Activated CD4-positive, alpha-beta T cell treated with anti-CD3 and anti-CD28 coated beads, Interleukin-2, amount 50 U/mL, for 1 hour (primary cell): ENCODE results near the gene CFAP53.
"Not testable (repeated sequence)": the region's sequence is repeated elsewhere in the genome, so short reads cannot be mapped to it uniquely, and the experiment has no call there.

Experiments used
- DNase-seq: peaks from one replicate; pipeline ENCODE4 v3.0.0-alpha.2; 2020

CFAP53 gene

GRCh38 chr18:50268022-50268747 is 1.9 kb upstream of the CFAP53 start:
- peak; percentile 74 for DNase-seq

DNA sequence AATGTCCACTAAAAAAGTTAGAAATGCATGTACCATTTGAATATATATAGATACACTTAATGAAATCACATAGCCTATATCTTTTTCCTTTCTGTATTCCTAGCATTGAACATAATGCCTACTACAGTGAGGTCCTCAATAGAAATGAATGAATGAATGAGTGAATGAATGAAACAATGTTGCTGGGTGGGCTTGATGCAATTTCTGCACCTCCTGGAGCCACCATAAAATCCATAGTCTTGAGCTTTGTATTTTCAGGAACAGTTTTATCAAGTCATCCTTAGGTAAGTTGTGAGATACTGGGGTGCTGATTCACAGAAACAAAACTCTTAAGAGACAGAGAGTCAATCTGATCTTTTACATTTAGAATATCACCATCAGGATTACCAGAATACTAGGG is 3.3 kb downstream of the CFAP53 start:
- no peak for DNase-seq

GRCh38 chr18:50250935-50251334 is 15.4 kb downstream of the CFAP53 start:
- DNase-seq = no peak

DNA sequence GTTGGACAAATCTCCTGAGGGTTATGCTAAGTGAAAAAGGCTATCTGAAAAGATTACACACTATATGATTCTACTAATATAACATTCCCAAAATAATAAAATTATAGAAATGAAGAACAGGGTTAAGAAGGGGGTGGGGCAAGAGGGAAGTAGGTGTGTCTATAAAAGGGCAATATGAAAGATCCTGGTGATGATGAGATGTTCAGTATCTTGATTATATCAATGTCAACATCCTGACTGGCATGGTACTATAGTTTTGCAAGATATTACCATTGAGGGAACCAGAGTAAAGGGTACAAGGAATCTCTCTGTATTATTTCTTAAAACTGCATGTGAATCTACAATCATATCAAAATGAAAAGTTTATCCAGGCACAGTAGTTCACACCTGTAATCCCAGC is 16.7 kb downstream of the CFAP53 start:
- no peak for DNase-seq

DNA sequence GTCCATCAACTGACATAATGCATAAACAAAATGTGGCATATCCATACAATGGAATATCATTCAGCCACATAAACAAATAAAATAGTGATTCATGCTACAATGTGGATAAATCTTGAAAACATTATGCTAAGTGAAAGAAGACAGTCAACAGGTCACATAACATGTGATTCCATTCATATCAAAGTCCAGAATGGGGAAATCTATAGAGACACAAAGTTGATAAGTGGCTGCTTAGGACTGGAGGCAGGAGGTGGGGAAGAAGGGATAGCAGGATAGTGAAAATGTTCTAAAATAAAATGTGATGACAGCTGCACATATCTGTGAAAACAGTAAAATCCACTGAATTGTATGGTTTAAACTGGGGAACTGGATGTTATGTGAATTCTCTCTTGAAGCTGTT is 18.7 kb downstream of the CFAP53 start:
- no peak for DNase-seq

DNA sequence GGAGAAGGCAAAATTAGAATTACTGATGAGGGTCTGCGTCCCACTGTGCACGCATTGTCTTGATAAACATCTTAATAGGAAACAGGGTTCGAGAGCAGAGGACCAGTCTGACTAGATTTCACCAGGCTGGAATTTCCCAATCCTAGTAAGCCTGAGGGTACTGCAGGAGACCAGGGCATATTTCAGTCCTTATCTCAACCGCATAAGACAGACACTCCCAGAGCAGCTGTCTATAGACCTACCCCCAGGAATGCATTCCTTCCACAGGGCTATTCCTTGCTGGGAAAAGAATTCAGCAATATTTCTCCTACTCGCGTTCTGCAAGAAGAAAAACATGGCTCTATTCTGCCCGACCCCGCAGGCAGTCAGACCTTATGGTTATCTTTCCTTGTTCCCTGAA is 24.5 kb downstream of the CFAP53 start:
- DNase-seq = not testable (repeated sequence)

DNA sequence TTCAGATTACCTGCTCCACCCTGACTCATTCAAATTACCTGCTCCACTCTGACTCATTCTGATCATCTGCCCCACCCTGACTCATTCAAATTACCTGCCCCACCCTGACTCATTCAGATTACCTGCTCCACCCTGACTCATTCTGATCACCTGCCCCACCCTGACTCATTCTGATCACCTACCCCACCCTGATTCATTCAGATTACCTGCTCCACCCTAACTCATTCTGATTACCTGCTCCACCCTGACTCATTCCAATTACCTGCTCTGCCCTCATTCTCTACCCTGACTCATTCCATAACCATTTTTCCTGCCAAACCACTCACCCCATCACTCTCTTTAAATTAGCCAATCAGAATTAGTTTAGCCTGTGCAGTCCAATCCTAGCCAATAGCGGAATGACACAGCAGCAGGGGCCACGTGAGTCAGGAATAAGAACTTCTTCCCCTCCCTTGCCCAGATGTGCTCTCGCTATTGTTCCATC is 26.2 kb downstream of the CFAP53 start:
- no peak for DNase-seq

GRCh38 chr18:50232419-50232818 is 33.9 kb downstream of the CFAP53 start:
- DNase-seq = no peak

DNA sequence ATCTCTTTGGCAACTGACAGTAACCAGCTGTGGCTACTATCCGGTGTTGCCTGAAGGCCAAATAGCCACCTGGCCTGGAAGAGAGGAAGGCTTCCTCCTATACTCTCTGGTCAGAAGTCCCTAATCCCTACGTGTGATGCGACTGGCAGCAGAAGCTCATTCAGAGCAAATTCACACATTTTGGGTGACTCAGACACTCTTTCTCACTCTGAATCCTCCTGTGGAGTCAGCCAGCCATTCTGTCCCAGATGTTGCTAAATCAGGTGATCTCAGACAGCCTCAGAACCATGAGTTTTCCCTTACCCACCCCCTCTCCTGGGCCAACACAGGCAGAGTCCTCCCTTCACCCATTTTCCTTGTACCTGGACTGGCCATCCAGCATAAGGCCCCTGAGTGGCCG is 34.7 kb downstream of the CFAP53 start:
- no peak for DNase-seq

DNA sequence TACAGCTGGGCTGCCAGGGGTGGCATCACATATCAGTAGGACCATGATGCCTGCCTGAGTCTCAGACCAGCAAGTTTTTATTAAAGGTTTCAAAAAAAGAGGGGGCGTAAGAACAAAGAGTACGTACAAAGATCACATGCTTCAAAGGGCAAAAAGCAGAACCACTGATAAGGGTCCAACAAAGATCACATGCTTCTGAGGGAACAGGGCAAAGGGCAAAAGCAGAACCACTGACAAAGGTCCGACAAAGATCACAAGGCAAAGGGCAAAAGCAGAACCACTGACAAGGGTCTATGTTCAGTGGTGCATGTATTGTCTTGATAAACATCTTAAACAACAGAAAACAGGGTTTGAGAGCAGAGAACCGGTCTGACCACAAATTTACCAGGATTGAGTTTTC is 46.0 kb downstream of the CFAP53 start:
- DNase-seq = not testable (repeated sequence)

DNA sequence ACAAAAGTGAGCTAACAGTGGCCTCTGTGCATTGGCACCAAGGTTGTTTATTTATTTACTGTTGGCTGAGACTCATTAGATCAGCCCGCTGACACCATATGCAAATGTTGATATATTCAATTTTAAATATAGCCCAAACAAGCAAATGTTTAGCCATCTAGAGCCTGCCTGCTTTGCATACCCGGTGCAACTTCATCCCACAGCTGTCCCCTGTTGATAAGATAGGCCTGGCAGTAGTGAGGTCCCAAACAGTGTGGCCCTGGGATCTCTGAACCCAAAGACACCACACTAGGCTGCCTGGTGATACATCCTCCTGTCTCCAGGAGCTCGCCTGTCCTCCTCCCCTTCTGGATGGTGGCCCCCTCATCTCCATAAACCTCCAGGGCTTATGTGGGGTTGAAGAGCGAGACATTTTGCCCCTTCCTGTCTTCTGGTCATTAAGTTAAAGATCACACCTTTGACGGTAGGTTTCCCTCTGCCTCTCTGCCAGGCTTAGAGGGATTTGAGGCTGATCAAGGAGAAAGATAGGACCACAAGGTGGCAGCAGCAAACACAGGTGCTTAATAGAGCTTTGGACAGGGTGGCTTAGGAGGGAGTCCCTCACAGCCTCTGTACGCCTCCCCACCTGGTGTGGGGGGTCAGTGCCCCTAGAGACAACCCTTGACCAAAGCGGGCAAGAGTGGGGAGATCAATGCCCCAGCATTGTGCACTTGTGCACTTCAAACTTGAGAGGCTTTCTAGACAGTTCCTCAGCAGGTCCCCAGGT is 47.7 kb downstream of the CFAP53 start:
- DNase-seq = peak; percentile 31

GRCh38 chr18:50209311-50209710 is 57.0 kb downstream of the CFAP53 start:
- DNase-seq = no peak

DNA sequence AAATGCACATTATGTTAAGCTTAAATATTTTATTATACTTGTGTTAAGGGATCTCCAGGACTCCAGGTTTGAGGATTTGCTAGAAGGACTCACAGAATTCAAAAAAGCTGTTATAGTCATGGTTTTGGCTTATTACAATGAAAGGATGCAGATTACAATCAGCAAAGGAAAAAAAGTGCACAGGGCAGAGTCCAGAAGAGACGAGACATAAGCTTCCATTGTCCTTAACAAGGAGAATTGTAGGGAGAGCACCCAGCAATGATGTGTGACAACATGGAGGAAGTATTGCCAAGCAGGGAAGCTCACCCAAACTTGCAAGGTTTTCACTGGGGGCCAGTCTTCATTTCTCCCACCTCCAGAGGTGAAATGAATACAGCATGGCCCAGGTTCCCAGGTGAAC is 58.6 kb downstream of the CFAP53 start:
- no peak for DNase-seq

- no peak for DNase-seq
Measured at GRCh38 chr18:50203801-50204604, 62.3 kb downstream of the CFAP53 start.

GRCh38 chr18:50201476-50202018 is 64.7 kb downstream of the CFAP53 start:
- DNase-seq = no peak

GRCh38 chr18:50199921-50200320 is 66.4 kb downstream of the CFAP53 start:
- DNase-seq = no peak

GRCh38 chr18:50199346-50199855 is 66.9 kb downstream of the CFAP53 start:
- DNase-seq = no peak

DNA sequence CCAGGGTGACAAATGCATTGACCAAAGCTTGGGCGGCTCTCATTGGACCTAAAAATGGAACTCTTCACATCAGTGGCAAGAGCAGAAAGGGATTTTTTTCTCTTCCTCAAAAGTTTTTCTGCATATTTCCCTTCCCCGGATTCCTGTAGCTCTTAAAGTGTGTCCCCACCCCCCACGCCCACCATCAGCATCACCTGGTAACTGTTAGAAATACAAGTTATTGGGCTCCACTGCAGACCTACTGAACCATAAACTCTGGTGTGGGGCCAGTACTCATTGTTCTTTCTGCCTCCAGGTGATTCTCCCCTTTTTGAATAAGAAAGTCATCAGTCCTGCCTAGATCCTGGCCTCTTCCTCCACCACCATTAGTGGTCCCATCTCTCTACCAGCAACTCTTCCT is 70.0 kb downstream of the CFAP53 start:
- no peak for DNase-seq

- DNase-seq = no peak
Measured at GRCh38 chr18:50195689-50196088, 70.6 kb downstream of the CFAP53 start.

DNA sequence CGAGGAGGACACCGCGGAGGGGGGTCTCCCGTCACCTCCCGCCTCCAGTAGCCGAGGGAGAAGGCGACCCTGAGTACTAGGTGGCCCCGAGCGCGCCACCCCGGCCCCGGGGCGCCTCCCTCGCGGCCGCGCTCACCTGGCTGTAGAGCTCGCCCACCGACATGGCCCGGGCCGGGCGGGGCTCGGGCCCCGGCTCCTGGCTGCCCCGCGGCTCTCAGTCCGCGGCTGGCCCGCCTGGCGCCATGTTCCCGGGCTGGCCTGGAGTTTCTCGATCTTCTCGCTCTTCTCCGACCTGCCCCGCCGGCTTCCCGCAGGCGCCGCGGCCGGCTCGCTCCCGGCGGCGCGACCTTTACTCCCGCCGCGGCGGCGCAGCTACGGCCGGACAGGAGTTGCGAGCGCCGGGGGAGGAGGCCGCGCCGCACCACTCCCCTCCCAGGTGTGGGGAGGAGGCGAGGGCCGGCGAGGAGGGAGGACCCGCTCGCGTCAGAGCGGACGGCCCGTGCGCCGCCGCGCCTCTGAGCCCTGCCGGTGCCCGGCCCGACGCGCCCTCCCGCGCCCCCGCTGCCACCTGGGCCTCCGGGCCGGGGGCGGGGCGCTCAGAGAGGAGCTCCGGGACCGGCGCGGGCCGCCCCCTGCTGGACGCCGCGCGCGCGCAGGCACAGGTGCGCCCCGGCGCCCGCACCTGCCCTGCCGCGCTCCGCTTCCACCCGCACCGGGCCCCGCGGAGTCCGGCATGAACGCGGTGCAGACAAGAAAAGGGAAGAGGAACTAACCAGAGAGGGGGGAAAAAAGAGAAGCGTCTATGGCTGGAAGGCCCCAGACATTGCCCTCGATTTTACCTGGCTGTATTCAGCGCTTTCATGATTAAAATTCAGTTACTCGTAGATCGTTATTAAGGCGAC is 71.4 kb downstream of the CFAP53 start, which contains the start of gene MYO5B:
MYO5B (minus strand) TSS at position 517 of the 902 bp plus-strand sequence; CDS start at position 163, 354 bp downstream.
- peak; percentile 44 for DNase-seq

GRCh38 chr18:50193796-50194630 is 72.3 kb downstream of the CFAP53 start:
- DNase-seq = no peak
